ENCODE measurements around the gene DROSHA.

DROSHA gene

DNA sequence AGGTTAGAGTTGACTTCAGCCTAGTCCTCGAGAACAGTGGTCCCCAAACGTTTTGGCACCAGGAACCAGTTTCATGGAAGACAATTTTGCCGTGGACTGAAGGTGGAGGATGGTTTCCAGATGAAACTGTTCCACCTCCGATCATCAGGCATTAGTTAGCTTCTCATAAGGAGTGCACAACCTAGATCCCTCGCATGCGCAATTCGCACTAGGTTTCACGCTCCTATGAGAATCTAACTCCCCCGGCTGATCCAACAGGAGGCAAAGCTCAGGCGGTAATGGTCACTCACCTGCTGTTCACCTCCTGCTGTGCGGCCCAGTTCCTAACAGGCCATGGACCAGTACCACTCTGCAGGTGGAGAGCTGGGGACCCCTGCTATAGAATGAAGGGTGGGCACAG, 174.9 kb downstream of the DROSHA start:
- no peaks in the 10 kb centered on the region for H3K9me3 Mint-ChIP-seq
- CTCF ChIA-PET, result no interaction called here
- no peak for DNase-seq
- H3K4me3 Mint-ChIP-seq, result no peak overlapping the region
- no peak overlapping the region for H3K27ac Mint-ChIP-seq
- no peaks in the 10 kb centered on the region for H3K27me3 Mint-ChIP-seq
- H3K4me1 Mint-ChIP-seq, result no peaks in the 10 kb centered on the region
- H3K36me3 Mint-ChIP-seq, result no peaks in the 10 kb centered on the region

GRCh38 chr5:31355337-31355736, 176.6 kb downstream of the DROSHA start:
- CTCF ChIA-PET, result no interaction called here
- Mint-ChIP-seq H3K4me1 (no peaks in the 10 kb centered on the region), H3K27me3 (peaks cover under 1% of the 10 kb centered on the region), H3K36me3 (no peaks in the 10 kb centered on the region), H3K27ac (no peak overlapping the region), H3K4me3 (no peak overlapping the region), H3K9me3 (no peaks in the 10 kb centered on the region)
- no peak for DNase-seq
